ENCODE results near the gene LRBA.

LRBA gene

GRCh38 chr4:150286656-150287055 is 728.4 kb downstream of the LRBA start:
- H2AFZ ChIP-seq (ENCODE audit: low read depth, low read length), result no peak overlapping the region
- no peaks in the 10 kb centered on the region for H3K36me3 ChIP-seq (ENCODE audit: insufficient read depth, low read length)
- H3K9me3 ChIP-seq (ENCODE audit: low read length), result no peaks in the 10 kb centered on the region
- no peaks in the 10 kb centered on the region for H3K27me3 ChIP-seq (ENCODE audit: insufficient read depth, low read length)
- H3K4me3 ChIP-seq (ENCODE audit: low read length), result no peak overlapping the region
- peaks cover 6% of the 10 kb centered on the region for H3K4me1 ChIP-seq (ENCODE audit: insufficient read depth, low read length)

- no peaks in the 10 kb centered on the region for H3K9me3 ChIP-seq (ENCODE audit: low read length)
- H3K27me3 ChIP-seq (ENCODE audit: insufficient read depth, low read length), result no peaks in the 10 kb centered on the region
- H3K36me3 ChIP-seq (ENCODE audit: insufficient read depth, low read length), result no peaks in the 10 kb centered on the region
- H2AFZ ChIP-seq (ENCODE audit: low read depth, low read length), result no peak overlapping the region
- H3K4me3 ChIP-seq (ENCODE audit: low read length), result no peak overlapping the region
- peaks cover 14% of the 10 kb centered on the region for H3K4me1 ChIP-seq (ENCODE audit: insufficient read depth, low read length)
Observed at GRCh38 chr4:150283689-150284088, 731.4 kb downstream of the LRBA start.

GRCh38 chr4:150280975-150281374 is 734.1 kb downstream of the LRBA start:
- Histone ChIP-seq H3K27me3 (ENCODE audit: insufficient read depth, low read length) (no peaks in the 10 kb centered on the region), H3K4me1 (ENCODE audit: insufficient read depth, low read length) (peaks cover 13% of the 10 kb centered on the region), H3K36me3 (ENCODE audit: insufficient read depth, low read length) (no peaks in the 10 kb centered on the region), H3K4me3 (ENCODE audit: low read length) (no peak overlapping the region), H2AFZ (ENCODE audit: low read depth, low read length) (no peak overlapping the region), H3K9me3 (ENCODE audit: low read length) (no peaks in the 10 kb centered on the region)

GRCh38 chr4:150280081-150280895 is 734.8 kb downstream of the LRBA start:
- Histone ChIP-seq H3K4me3 (ENCODE audit: low read length) (no peak overlapping the region), H2AFZ (ENCODE audit: low read depth, low read length) (no peak overlapping the region), H3K4me1 (ENCODE audit: insufficient read depth, low read length) (peaks cover 13% of the 10 kb centered on the region), H3K9me3 (ENCODE audit: low read length) (no peaks in the 10 kb centered on the region), H3K27me3 (ENCODE audit: insufficient read depth, low read length) (no peaks in the 10 kb centered on the region), H3K36me3 (ENCODE audit: insufficient read depth, low read length) (no peaks in the 10 kb centered on the region)

- Histone ChIP-seq H3K9me3 (ENCODE audit: low read length) (no peaks in the 10 kb centered on the region), H3K4me3 (ENCODE audit: low read length) (no peak overlapping the region), H2AFZ (ENCODE audit: low read depth, low read length) (no peak overlapping the region), H3K36me3 (ENCODE audit: insufficient read depth, low read length) (no peaks in the 10 kb centered on the region), H3K27me3 (ENCODE audit: insufficient read depth, low read length) (no peaks in the 10 kb centered on the region), H3K4me1 (ENCODE audit: insufficient read depth, low read length) (peaks cover 13% of the 10 kb centered on the region)
Observed at GRCh38 chr4:150278206-150278605, 736.9 kb downstream of the LRBA start.

GRCh38 chr4:150268444-150268843 is 746.6 kb downstream of the LRBA start:
- no peaks in the 10 kb centered on the region for H3K9me3 ChIP-seq (ENCODE audit: low read length)
- H3K36me3 ChIP-seq (ENCODE audit: insufficient read depth, low read length), result peaks cover 6% of the 10 kb centered on the region
- H2AFZ ChIP-seq (ENCODE audit: low read depth, low read length), result no peak overlapping the region
- H3K27me3 ChIP-seq (ENCODE audit: insufficient read depth, low read length), result no peaks in the 10 kb centered on the region
- no peaks in the 10 kb centered on the region for H3K4me1 ChIP-seq (ENCODE audit: insufficient read depth, low read length)
- no peak overlapping the region for H3K4me3 ChIP-seq (ENCODE audit: low read length)

- Histone ChIP-seq H3K36me3 (ENCODE audit: insufficient read depth, low read length) (peaks cover 6% of the 10 kb centered on the region), H3K9me3 (ENCODE audit: low read length) (no peaks in the 10 kb centered on the region), H3K4me1 (ENCODE audit: insufficient read depth, low read length) (no peaks in the 10 kb centered on the region), H2AFZ (ENCODE audit: low read depth, low read length) (no peak overlapping the region), H3K27me3 (ENCODE audit: insufficient read depth, low read length) (no peaks in the 10 kb centered on the region), H3K4me3 (ENCODE audit: low read length) (no peak overlapping the region)
Observed at GRCh38 chr4:150265806-150266205, 749.3 kb downstream of the LRBA start.

- no peak overlapping the region for H3K4me3 ChIP-seq (ENCODE audit: low read length)
- H3K36me3 ChIP-seq (ENCODE audit: insufficient read depth, low read length), result peaks cover 15% of the 10 kb centered on the region
- no peaks in the 10 kb centered on the region for H3K27me3 ChIP-seq (ENCODE audit: insufficient read depth, low read length)
Observed at GRCh38 chr4:150264595-150265161, 750.4 kb downstream of the LRBA start.

GRCh38 chr4:150262611-150263010 is 752.5 kb downstream of the LRBA start:
- H3K4me3 ChIP-seq (ENCODE audit: low read length), result no peak overlapping the region
- H3K4me1 ChIP-seq (ENCODE audit: insufficient read depth, low read length), result no peaks in the 10 kb centered on the region
- peaks cover 20% of the 10 kb centered on the region for H3K36me3 ChIP-seq (ENCODE audit: insufficient read depth, low read length)
- no peak overlapping the region for H2AFZ ChIP-seq (ENCODE audit: low read depth, low read length)
- H3K9me3 ChIP-seq (ENCODE audit: low read length), result no peaks in the 10 kb centered on the region
- no peaks in the 10 kb centered on the region for H3K27me3 ChIP-seq (ENCODE audit: insufficient read depth, low read length)

More at GRCh38 chr4:150264595-150265161, 750.4 kb downstream of the LRBA start:
- H3K9me3 ChIP-seq (ENCODE audit: low read length), result no peaks in the 10 kb centered on the region
- H2AFZ ChIP-seq (ENCODE audit: low read depth, low read length), result no peak overlapping the region
- no peaks in the 10 kb centered on the region for H3K4me1 ChIP-seq (ENCODE audit: insufficient read depth, low read length)

- H2AFZ ChIP-seq (ENCODE audit: low read depth, low read length), result no peak overlapping the region
- H3K4me3 ChIP-seq (ENCODE audit: low read length), result no peak overlapping the region
- H3K27me3 ChIP-seq (ENCODE audit: insufficient read depth, low read length), result no peaks in the 10 kb centered on the region
- H3K4me1 ChIP-seq (ENCODE audit: insufficient read depth, low read length), result no peaks in the 10 kb centered on the region
- H3K36me3 ChIP-seq (ENCODE audit: insufficient read depth, low read length), result peaks cover 22% of the 10 kb centered on the region
- no peaks in the 10 kb centered on the region for H3K9me3 ChIP-seq (ENCODE audit: low read length)
Observed at GRCh38 chr4:150261571-150261970, 753.5 kb downstream of the LRBA start.

- peaks cover 29% of the 10 kb centered on the region for H3K36me3 ChIP-seq (ENCODE audit: insufficient read depth, low read length)
- H3K4me3 ChIP-seq (ENCODE audit: low read length), result no peak overlapping the region
- H3K27me3 ChIP-seq (ENCODE audit: insufficient read depth, low read length), result no peaks in the 10 kb centered on the region
Observed at GRCh38 chr4:150259861-150260567, 755.1 kb downstream of the LRBA start.

GRCh38 chr4:150258569-150258968 is 756.5 kb downstream of the LRBA start:
- Histone ChIP-seq H3K9me3 (ENCODE audit: low read length) (no peaks in the 10 kb centered on the region), H2AFZ (ENCODE audit: low read depth, low read length) (no peak overlapping the region), H3K4me3 (ENCODE audit: low read length) (no peak overlapping the region), H3K27me3 (ENCODE audit: insufficient read depth, low read length) (no peaks in the 10 kb centered on the region), H3K4me1 (ENCODE audit: insufficient read depth, low read length) (no peaks in the 10 kb centered on the region), H3K36me3 (ENCODE audit: insufficient read depth, low read length) (peaks cover 43% of the 10 kb centered on the region)

More at GRCh38 chr4:150259861-150260567, 755.1 kb downstream of the LRBA start:
- Histone ChIP-seq H3K9me3 (ENCODE audit: low read length) (no peaks in the 10 kb centered on the region), H3K4me1 (ENCODE audit: insufficient read depth, low read length) (no peaks in the 10 kb centered on the region), H2AFZ (ENCODE audit: low read depth, low read length) (no peak overlapping the region)
